KMS-11 (cell line): ENCODE results near the gene ZNF286A.

Source experiments
- H2AFZ ChIP-seq: fragments of 200-600 bp; sonication (generic); 2 replicates; pipeline ENCODE4 v1.6.1; 2016; ENCODE audit warnings: antibody characterized with exemption, mixed run types, low read depth
- H3K27ac ChIP-seq: fragments of 200-600 bp; sonication (generic); 2 replicates; pipeline ENCODE4 v1.6.1; 2016; ENCODE audit warnings: mild to moderate bottlenecking, mixed run types
- H3K27me3 ChIP-seq: fragments of 200-600 bp; sonication (generic); 2 replicates; pipeline ENCODE4 v1.6.1; 2017; ENCODE audit warnings: mild to moderate bottlenecking, low read depth, mixed run types, moderate library complexity; ENCODE audit not compliant: insufficient read depth
- H3K36me3 ChIP-seq: fragments of 200-600 bp; sonication (generic); 2 replicates; pipeline ENCODE4 v1.6.1; 2017; ENCODE audit warnings: mild to moderate bottlenecking, mixed run types; ENCODE audit not compliant: insufficient read depth
- H3K4me1 ChIP-seq: fragments of 200-600 bp; sonication (generic); 2 replicates; pipeline ENCODE4 v1.6.1; 2016; ENCODE audit warnings: mild to moderate bottlenecking, low read depth, mixed run types; ENCODE audit not compliant: poor library complexity, severe bottlenecking
- H3K4me2 ChIP-seq: fragments of 200-600 bp; sonication (generic); 2 replicates; pipeline ENCODE4 v1.7.0; 2016; ENCODE audit warnings: mild to moderate bottlenecking, mixed run types
- H3K4me3 ChIP-seq: fragments of 200-600 bp; sonication (generic); IDR thresholded peaks from 2 replicates; pipeline ENCODE4 v1.6.1; 2017; ENCODE audit warnings: low read depth, low read length, mixed read lengths; ENCODE audit not compliant: insufficient read depth
- H3K79me2 ChIP-seq: fragments of 200-600 bp; sonication (generic); 2 replicates; pipeline ENCODE4 v1.6.1; 2016; ENCODE audit warnings: low read depth, mixed run types; ENCODE audit not compliant: insufficient read depth
- H3K9ac ChIP-seq: fragments of 200-600 bp; sonication (generic); 2 replicates; pipeline ENCODE4 v1.6.1; 2016; ENCODE audit warnings: mild to moderate bottlenecking, mixed run types
- H4K20me1 ChIP-seq: fragments of 200-600 bp; sonication (generic); 2 replicates; pipeline ENCODE4 v1.6.1; 2016; ENCODE audit warnings: mild to moderate bottlenecking, mixed run types; ENCODE audit not compliant: insufficient read depth
- CTCF ChIP-seq: fragments of 200-600 bp; sonication (generic); conservative IDR thresholded peaks from 2 replicates; pipeline ENCODE4 v1.6.1; 2017; ENCODE audit warnings: low read depth, mild to moderate bottlenecking, antibody characterized with exemption, low read length, moderate library complexity, mixed read lengths

ZNF286A gene

DNA sequence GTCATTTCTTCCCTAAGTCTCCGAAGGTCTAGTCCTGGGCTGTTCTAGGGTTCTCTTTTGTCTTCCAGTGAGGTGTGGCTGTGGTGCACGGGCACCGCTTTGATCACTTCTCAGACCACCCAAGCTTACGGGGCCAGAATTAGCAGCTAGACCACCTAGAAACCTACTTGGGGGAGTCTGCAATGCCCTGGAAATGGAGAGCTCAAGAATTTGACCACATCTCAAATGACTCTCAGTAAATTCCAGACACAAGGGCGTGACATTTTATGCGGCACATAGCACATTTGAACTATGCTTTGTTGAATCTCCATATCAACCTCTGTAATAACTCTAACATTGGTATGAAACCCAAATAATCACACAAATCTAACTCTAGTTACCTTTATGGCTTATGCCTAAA lies 40.3 kb upstream of the ZNF286A start:
- Histone ChIP-seq H3K9ac (no peak overlapping the region), H3K4me1 (no peaks in the 10 kb centered on the region), H3K4me3 (no peak overlapping the region), H3K79me2 (no peaks in the 10 kb centered on the region), H3K36me3 (no peaks in the 10 kb centered on the region), H3K27ac (no peak overlapping the region), H3K27me3 (no peaks in the 10 kb centered on the region), H4K20me1 (no peaks in the 10 kb centered on the region), H2AFZ (no peak overlapping the region), H3K4me2 (no peak overlapping the region)
- TF ChIP-seq CTCF = no peak

DNA sequence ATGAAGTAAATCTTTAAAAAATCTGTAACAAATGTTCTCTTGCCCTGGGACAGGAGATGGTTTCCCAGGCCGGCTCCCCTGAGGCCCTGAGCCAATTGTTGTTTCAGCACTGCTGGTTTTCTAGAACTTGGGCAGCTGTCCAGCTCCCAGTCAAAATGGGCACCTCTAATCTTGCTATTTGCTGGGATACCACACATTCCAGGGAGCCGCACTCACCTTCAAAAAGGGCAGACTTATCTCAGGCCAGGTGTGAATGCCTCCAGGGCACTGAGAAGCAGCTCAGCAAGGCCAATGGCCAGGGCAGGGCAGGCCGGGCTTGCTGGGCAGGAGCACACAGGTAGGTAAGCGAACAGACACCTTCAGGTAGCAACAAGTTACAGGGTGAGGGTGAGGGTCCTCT lies 39.9 kb upstream of the ZNF286A start:
- no peak overlapping the region for H3K4me2 ChIP-seq
- no peaks in the 10 kb centered on the region for H3K27me3 ChIP-seq
- TF ChIP-seq CTCF = no peak
- no peak overlapping the region for H2AFZ ChIP-seq
- no peaks in the 10 kb centered on the region for H4K20me1 ChIP-seq
- no peak overlapping the region for H3K27ac ChIP-seq
- no peaks in the 10 kb centered on the region for H3K79me2 ChIP-seq
- H3K9ac ChIP-seq = no peak overlapping the region
- no peak overlapping the region for H3K4me3 ChIP-seq
- no peaks in the 10 kb centered on the region for H3K4me1 ChIP-seq
- no peaks in the 10 kb centered on the region for H3K36me3 ChIP-seq

- Histone ChIP-seq H3K27ac (no peak overlapping the region), H2AFZ (no peak overlapping the region), H3K79me2 (no peaks in the 10 kb centered on the region), H4K20me1 (no peaks in the 10 kb centered on the region), H3K4me3 (no peak overlapping the region), H3K4me2 (no peak overlapping the region), H3K27me3 (no peaks in the 10 kb centered on the region), H3K36me3 (no peaks in the 10 kb centered on the region), H3K4me1 (no peaks in the 10 kb centered on the region), H3K9ac (no peak overlapping the region)
- no peak for TF ChIP-seq CTCF
Measured at GRCh38 chr17:15660077-15660476, 39.5 kb upstream of the ZNF286A start.

GRCh38 chr17:15662681-15663080 lies 36.9 kb upstream of the ZNF286A start:
- no peak overlapping the region for H3K4me2 ChIP-seq
- no peaks in the 10 kb centered on the region for H4K20me1 ChIP-seq
- no peaks in the 10 kb centered on the region for H3K79me2 ChIP-seq
- no peak overlapping the region for H2AFZ ChIP-seq
- no peak for TF ChIP-seq CTCF
- H3K4me3 ChIP-seq = no peak overlapping the region
- H3K4me1 ChIP-seq = no peaks in the 10 kb centered on the region
- H3K27ac ChIP-seq = no peak overlapping the region
- H3K27me3 ChIP-seq = no peaks in the 10 kb centered on the region
- H3K9ac ChIP-seq = no peak overlapping the region
- H3K36me3 ChIP-seq = no peaks in the 10 kb centered on the region

DNA sequence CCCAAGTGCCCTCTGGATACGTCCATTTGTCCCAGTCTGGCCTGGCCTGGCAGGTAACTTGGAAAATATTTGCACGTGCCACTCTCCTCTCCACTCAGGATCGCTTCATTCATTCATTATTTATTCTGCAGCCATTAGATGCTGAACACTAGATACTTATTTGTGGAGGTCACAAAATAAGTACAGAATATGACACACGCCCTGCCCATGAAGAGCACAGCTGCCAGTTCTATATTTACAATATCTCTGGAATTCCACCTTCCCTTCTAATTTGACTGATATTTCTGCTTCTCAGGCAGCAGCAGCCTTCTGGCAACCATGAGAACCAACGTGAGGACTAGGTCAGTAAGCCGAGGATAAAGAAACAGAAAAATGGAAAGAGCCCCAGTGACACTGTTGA lies 36.4 kb upstream of the ZNF286A start:
- Histone ChIP-seq H3K9ac (no peak overlapping the region), H3K79me2 (no peaks in the 10 kb centered on the region), H2AFZ (no peak overlapping the region), H3K36me3 (no peaks in the 10 kb centered on the region), H3K4me3 (no peak overlapping the region), H3K27ac (no peak overlapping the region), H3K4me1 (no peaks in the 10 kb centered on the region), H4K20me1 (no peaks in the 10 kb centered on the region), H3K4me2 (no peak overlapping the region), H3K27me3 (no peaks in the 10 kb centered on the region)
- TF ChIP-seq CTCF = no peak
